HUES48 (cell line): ENCODE data around the gene CEBPB.

Experiments used
- H3K27ac ChIP-seq: one replicate; pipeline ENCODE4 v1.7.0; 2013; ENCODE audit warnings: low read depth, low read length, inconsistent platforms
- H3K27me3 ChIP-seq: 2 replicates; pipeline ENCODE4 v1.6.1; 2013; ENCODE audit warnings: mild to moderate bottlenecking, low read length; ENCODE audit not compliant: control insufficient read depth, insufficient read depth
- H3K36me3 ChIP-seq: 2 replicates; pipeline ENCODE4 v1.6.1; 2013; ENCODE audit warnings: low read length; ENCODE audit not compliant: control insufficient read depth, insufficient read depth
- H3K4me1 ChIP-seq: 2 replicates; pipeline ENCODE4 v1.6.1; 2013; ENCODE audit warnings: mild to moderate bottlenecking, low read length; ENCODE audit not compliant: control insufficient read depth, insufficient read depth
- H3K4me3 ChIP-seq: 2 replicates; pipeline ENCODE4 v1.5.1; 2013; ENCODE audit warnings: mild to moderate bottlenecking, low read depth, low read length
- H3K9ac ChIP-seq: 2 replicates; pipeline ENCODE4 v1.6.1; 2013; ENCODE audit warnings: mild to moderate bottlenecking, low read depth, low read length, moderate library complexity
- H3K9me3 ChIP-seq: 2 replicates; pipeline ENCODE4 v1.6.1; 2013; ENCODE audit warnings: low read length; ENCODE audit not compliant: control insufficient read depth, insufficient read depth

Gene CEBPB

GRCh38 chr20:50234288-50234687 is 43.7 kb downstream of the CEBPB start:
- no peak overlapping the region for H3K27ac ChIP-seq
- H3K4me3 ChIP-seq: no peak overlapping the region
- no peaks in the 10 kb centered on the region for H3K27me3 ChIP-seq
- H3K4me1 ChIP-seq: no peaks in the 10 kb centered on the region
- no peaks in the 10 kb centered on the region for H3K36me3 ChIP-seq
- H3K9ac ChIP-seq: no peak overlapping the region
- H3K9me3 ChIP-seq: no peaks in the 10 kb centered on the region

GRCh38 chr20:50237349-50237748 is 46.7 kb downstream of the CEBPB start:
- Histone ChIP-seq H3K4me1 (no peaks in the 10 kb centered on the region), H3K27ac (no peak overlapping the region), H3K27me3 (no peaks in the 10 kb centered on the region), H3K4me3 (no peak overlapping the region), H3K9me3 (no peaks in the 10 kb centered on the region), H3K36me3 (no peaks in the 10 kb centered on the region), H3K9ac (no peak overlapping the region)

- no peaks in the 10 kb centered on the region for H3K9me3 ChIP-seq
- no peaks in the 10 kb centered on the region for H3K27me3 ChIP-seq
- no peaks in the 10 kb centered on the region for H3K4me1 ChIP-seq
- H3K36me3 ChIP-seq: no peaks in the 10 kb centered on the region
- no peak overlapping the region for H3K27ac ChIP-seq
- no peak overlapping the region for H3K9ac ChIP-seq
- H3K4me3 ChIP-seq: no peak overlapping the region
These were observed 47.6 kb downstream of the CEBPB start for GRCh38 chr20:50238081-50238800.

- Histone ChIP-seq H3K4me3 (no peak overlapping the region), H3K27ac (no peak overlapping the region), H3K4me1 (no peaks in the 10 kb centered on the region), H3K36me3 (no peaks in the 10 kb centered on the region), H3K9ac (no peak overlapping the region), H3K27me3 (no peaks in the 10 kb centered on the region), H3K9me3 (no peaks in the 10 kb centered on the region)
These were observed 49.5 kb downstream of the CEBPB start for GRCh38 chr20:50240092-50240491.

- Histone ChIP-seq H3K4me1 (no peaks in the 10 kb centered on the region), H3K27me3 (no peaks in the 10 kb centered on the region)
These were observed 51.5 kb downstream of the CEBPB start for GRCh38 chr20:50242178-50242514.

More at GRCh38 chr20:50242178-50242514, 51.5 kb downstream of the CEBPB start:
- Histone ChIP-seq H3K36me3 (no peaks in the 10 kb centered on the region), H3K27ac (no peak overlapping the region), H3K9ac (no peak overlapping the region), H3K9me3 (no peaks in the 10 kb centered on the region), H3K4me3 (no peak overlapping the region)
